ENCODE measurements around the gene DDX24.
A peak's percentile ranks its signal among the peaks of the same experiment; 100 is the strongest.
"Not testable (repeated sequence)": the region's sequence is repeated elsewhere in the genome, so short reads cannot be mapped to it uniquely, and the experiment has no call there.

DDX24 gene

DNA sequence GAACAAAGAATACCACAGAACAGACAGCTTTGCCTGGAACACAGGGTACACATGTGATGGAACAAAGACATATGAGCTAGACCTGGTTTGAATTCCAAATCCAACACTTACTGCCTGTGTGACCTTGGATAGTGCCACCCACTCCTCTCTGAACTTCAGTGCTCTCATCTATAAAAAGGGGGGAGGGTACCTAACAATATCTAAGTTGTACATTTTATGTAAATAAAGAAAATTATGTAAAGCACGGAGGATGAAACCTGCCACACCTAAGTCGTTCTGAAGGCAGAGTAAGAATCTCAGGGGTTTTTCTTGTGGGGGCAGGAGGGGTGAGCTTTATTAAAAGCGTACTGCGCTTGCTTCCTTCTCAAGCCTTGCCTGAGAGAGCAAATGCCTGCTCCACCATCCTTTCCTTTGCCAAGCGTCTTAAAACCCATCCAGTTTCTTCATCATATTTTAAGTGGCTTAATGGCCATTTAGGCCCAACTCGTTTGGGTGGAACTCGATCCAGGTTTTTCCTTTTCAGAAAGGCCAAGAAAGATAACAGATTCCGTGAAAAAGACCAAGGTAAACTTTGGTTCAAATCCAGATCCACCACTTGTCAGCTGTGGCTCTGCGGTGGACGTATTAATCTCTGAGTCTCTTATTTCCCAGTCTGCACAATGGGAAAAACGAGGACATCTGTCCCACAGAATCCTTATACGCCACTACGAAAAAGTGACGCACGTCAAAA, 946 bp downstream of the DDX24 start:
- TF ChIP-seq GATA1 (IDR thresholded peaks at IDR 0.05; ENCODE audit: low read depth, low read length) (no peak), POLR2A (IDR thresholded peaks at IDR 0.05; ENCODE audit: low read length) (no peak)
- DNase-seq, result no peak

DNA sequence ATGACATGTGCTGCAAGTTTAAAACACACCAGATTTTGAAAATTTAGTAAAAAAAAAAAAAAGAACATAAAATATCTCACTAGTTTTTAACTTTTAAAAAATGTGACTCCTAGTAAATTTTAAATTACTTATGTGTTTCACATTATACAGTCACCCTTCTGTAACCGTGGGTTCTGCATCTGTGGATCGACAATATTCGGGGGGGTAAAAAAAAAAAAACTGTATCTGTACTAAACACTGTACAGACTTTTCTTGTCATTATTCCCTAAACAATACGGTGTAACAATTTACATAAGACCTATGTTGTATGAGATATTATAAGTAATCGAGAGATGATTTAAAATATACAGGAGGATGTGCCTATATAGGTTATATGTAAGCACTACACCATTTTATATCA, 3.2 kb downstream of the DDX24 start:
- TF ChIP-seq POLR2A (IDR thresholded peaks at IDR 0.05; ENCODE audit: low read length), result no peak
- no peak for TF ChIP-seq GATA1 (IDR thresholded peaks at IDR 0.05; ENCODE audit: low read depth, low read length)
- no peak for DNase-seq

DNA sequence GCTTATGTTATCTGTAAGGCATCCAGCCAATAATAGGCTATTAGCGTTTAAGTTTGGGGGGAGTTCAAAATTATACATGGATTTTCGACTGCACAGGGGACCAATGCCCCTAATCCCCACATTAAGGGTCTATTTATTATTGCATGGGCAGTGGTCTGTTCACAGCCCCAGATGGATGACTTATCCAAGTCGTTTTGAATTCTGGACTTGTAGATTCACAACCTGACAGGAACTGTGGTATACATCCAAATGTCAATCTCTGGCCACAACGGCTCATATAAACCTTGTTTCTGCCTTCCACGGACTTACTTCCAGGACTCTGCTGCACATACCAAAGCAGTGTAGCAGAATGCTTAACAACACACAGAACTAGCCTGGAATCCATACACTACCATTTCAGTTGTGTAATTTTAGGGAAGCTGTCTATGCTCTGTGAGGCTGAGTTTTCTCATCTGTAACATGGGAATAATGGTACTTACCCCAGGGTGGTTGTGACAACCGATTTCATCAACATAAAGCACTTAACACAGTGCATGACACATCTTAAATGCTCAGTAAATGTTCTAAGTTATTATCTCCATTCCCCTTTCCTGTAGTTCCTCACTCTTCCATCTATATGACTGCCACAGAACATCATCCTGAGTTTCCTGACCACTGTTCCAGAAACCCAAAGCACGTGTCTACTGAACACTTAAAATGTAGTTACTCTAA, 3.7 kb downstream of the DDX24 start:
- no peak for TF ChIP-seq GATA1 (IDR thresholded peaks at IDR 0.05; ENCODE audit: low read depth, low read length)
- TF ChIP-seq POLR2A (IDR thresholded peaks at IDR 0.05; ENCODE audit: low read length), result no peak
- DNase-seq, result peak in 1 of 2 experiments; percentile 15

DNA sequence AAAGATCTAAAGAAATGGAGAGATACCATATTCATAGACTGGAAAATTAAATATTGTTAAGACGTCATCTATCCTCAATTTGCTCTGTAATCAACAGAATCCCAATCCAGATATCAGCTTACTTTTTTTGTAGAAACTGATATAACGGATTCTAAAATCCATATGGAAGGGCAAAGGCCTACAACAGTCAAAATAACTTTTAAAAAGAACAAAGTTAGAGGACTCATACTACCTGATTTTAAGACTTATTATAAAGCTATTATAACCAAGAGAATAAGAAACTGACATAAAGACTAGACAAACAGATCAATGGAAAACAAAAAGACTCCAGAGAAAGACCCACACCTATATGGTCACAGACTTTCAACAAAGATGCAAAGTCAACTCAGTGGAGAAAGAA, 6.0 kb downstream of the DDX24 start:
- no peak for DNase-seq
- TF ChIP-seq GATA1 (IDR thresholded peaks at IDR 0.05; ENCODE audit: low read depth, low read length) (no peak), POLR2A (IDR thresholded peaks at IDR 0.05; ENCODE audit: low read length) (no peak)

DNA sequence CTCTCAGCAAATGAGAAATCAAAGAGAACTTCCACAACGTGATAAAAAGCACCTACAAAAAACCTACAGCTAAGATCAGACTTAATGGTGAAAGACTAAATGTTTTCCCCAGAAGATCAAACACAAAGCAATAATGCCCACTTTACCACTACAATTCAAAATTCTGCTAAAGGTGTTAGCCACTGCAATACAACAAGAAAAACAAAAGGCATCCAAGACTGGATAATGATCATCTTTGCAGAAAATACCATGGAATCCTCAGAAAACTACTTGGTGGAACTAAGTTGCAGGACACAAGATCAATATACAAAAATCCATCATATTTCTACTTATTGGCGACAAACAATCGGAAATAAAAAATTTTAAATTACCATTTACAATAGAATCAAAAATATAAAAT, 6.5 kb downstream of the DDX24 start:
- DNase-seq, result no peak
- no peak for TF ChIP-seq POLR2A (IDR thresholded peaks at IDR 0.05; ENCODE audit: low read length)
- no peak for TF ChIP-seq GATA1 (IDR thresholded peaks at IDR 0.05; ENCODE audit: low read depth, low read length)

DNA sequence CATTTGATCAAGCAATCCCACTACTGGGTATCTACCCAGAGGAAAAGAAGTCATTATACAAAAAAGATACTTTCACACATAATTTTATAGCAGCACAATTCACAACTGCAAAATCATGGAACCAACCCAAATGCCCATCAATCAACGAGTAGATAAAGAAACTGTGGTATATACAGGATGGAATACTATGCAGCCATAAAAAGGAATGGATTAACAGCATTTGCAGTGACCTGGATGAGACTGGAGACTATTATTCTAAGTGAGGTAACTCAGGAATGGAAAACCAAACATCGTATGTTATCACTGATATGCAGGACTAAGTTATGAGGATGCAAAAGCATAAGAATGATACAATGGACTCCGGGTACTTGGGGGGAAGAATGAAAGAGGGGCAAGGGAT, 8.9 kb downstream of the DDX24 start:
- DNase-seq, result not testable (repeated sequence)

DNA sequence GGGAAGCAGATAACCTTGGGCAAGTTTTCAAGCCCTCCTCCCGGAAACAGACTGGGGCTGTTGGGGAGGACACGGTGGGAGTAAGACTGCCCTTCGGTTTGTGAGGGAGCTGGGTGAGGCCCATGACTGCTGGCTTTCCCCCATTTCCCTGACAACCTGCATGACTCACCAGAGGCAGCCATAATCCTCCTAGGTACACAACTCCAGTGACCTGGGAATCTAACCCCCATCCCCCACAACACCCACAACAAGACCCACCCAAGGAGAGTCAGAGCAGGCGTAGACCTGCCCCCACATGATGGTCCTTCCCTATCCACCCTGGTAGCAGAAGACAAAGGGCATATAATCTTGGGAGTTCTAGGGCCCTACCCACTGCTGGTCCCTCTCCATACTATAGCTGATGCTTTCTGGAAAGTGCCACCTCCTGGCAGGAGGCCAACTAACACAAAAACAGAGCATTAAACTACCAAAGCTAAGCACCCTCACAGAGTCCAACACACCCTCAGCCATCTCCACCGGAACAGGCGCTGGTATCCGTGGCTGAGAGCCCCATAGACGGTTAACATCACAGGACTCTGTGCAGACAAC, 14.8 kb downstream of the DDX24 start:
- DNase-seq, result no peak
- TF ChIP-seq POLR2A (IDR thresholded peaks at IDR 0.05; ENCODE audit: low read length) (no peak), GATA1 (IDR thresholded peaks at IDR 0.05; ENCODE audit: low read depth, low read length) (no peak)

DNA sequence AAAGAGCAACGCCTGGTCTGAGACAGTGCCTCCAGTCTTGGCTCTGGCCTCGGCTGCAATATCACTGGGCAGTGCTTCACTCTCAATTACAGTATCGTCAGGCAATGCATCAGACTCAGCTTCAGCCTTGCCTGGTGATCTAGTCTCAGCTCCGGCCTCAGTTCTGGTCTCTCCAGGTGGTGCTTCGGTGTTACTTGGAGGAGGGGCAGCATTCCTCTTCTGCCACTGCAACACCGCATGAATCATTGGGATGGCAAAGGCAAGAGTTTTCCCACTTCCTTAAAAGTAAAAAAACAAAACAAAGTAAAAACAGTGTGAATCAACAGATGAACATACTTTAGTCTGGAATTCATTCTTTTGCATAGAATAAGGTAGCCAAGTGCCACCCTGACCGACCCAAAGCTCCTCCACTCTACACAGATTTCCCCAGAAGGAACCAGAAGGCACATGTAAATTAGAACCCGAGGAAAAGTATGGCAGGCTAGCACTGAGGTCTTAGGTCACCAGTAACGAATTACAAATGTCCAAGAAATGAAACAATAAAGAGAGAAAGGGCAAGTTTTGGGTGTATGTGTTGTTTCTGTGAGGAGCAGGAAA, 18.6 kb downstream of the DDX24 start:
- DNase-seq, result no peak
- no peak for TF ChIP-seq GATA1 (IDR thresholded peaks at IDR 0.05; ENCODE audit: low read depth, low read length)

DNA sequence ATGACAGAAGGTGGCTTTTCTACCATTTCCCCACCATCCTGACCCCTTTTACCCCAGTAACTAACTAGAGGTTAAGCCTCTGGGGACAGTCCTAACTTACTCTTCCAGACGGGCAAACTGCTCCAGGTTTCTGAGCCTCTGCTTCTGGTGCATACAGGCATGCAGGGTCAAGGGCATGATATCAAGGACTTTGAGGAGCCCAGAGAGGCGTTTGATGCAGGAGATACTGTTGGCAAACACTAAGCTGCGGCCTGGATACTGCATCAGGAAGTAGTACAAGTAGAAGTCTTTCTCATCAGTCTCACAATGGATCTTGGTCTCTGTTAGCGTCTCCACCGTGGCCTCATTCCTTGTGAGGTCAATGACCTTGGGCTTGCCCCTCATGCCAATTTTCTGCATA, 21.0 kb downstream of the DDX24 start:
- TF ChIP-seq POLR2A (IDR thresholded peaks at IDR 0.05; ENCODE audit: low read length), result no peak
- TF ChIP-seq GATA1 (IDR thresholded peaks at IDR 0.05; ENCODE audit: low read depth, low read length), result no peak
- no peak for DNase-seq

DNA sequence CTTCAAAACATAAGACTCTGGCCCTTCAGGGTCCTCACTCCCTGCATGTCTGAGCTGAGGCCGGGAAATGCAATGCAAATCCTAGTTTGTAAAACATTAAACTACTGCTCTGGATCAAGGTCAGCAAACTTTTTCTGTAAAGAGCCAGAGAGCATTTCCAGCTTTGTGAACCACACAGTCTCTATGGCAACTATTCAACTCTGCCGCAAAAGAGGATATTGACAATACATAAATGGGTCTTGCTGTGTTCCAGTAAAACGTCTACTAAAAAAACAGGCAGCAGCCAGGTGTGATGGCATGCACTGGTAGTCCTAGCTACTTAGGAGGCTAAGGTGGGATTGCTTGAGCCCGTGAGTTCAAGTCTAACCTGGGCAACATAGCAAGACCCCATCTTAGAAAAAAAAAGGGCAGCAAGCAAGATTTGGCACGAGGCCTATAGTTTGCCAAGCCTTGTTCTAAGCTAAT, 22.3 kb downstream of the DDX24 start:
- DNase-seq, result no peak
- TF ChIP-seq GATA1 (IDR thresholded peaks at IDR 0.05; ENCODE audit: low read depth, low read length) (no peak), POLR2A (IDR thresholded peaks at IDR 0.05; ENCODE audit: low read length) (no peak)

DNA sequence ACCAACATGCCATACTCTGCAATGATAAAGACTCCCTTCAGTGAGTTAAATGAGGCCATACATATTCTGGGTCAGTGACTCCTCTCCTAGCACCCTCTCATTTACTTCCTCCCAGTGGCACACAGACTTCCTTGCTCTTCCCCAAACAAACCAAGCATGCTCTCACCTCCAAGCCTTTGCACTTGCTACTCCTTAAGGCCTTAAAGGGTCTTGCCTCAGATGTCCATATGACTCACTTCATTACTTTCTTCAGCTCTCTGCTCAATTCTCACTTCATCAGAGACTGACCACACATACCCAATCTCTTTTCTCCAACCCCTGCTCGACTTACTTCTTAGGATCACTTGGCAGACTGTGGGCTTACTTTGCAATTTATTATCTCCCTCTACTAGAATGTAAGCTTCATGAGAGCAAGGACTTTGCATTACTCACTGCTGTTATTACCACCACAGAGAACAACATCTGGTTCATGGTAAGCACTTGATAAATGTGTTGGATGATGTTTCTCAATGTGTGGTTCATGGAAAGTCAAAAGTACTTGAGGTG, 22.8 kb downstream of the DDX24 start:
- DNase-seq, result peak in 1 of 2 experiments; percentile 18
- TF ChIP-seq GATA1 (IDR thresholded peaks at IDR 0.05; ENCODE audit: low read depth, low read length) (no peak), POLR2A (IDR thresholded peaks at IDR 0.05; ENCODE audit: low read length) (no peak)

DNA sequence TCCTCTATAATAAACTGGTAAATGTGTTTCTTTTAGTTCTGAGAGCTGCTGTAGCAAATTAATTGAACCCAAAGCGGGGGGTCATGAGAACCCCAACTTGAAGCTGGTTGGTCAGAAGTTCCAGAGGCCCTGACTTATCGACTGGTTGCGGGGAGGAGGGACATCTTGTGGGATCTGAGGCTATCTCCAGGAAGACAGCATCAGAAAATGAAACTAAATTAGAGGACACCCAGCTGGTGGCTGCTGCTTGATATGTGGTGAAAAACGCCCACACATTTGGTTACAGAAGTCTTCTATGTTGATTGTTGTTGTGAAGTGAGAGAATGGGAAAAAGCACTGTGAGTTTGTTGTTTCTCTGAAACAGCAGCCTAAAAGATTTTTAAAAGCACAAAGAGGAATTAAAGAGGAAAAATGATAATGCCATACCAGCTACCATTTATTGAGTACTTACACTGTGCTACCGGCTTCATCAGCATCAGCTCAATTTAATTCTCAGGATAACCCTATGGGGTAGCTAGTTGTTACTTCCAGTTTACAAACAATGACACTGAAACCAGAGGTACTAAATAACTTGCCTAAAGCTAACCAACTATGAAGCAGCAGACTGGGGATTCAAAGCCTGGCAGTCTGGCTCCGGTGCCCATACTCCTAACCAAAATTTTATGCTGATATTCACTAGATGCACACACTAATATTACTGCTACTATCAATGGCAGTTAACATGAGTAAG, 24.3 kb downstream of the DDX24 start:
- no peak for TF ChIP-seq GATA1 (IDR thresholded peaks at IDR 0.05; ENCODE audit: low read depth, low read length)
- no peak for TF ChIP-seq POLR2A (IDR thresholded peaks at IDR 0.05; ENCODE audit: low read length)
- peak; percentile 31 to 34 for DNase-seq

DNA sequence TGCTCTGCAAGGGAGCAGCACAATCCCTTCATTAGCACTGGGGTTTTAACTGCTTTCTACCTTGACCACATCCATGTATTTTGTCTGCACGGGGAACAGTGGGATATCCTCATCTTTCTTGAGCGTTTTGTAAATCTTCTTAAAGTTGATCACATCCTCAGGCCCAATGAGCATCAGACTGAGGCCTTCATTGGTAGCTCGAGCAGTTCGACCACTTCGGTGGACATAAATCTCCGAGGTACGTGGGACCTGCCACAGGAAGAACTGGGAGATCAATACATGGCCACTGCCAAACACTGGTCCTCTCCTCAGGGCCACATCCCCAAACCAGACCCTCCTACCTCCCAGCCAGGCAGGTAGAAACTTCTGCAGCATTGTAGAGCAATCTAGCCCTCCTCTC, 26.1 kb downstream of the DDX24 start:
- no peak for DNase-seq
- TF ChIP-seq POLR2A (IDR thresholded peaks at IDR 0.05; ENCODE audit: low read length) (no peak), GATA1 (IDR thresholded peaks at IDR 0.05; ENCODE audit: low read depth, low read length) (no peak)

DNA sequence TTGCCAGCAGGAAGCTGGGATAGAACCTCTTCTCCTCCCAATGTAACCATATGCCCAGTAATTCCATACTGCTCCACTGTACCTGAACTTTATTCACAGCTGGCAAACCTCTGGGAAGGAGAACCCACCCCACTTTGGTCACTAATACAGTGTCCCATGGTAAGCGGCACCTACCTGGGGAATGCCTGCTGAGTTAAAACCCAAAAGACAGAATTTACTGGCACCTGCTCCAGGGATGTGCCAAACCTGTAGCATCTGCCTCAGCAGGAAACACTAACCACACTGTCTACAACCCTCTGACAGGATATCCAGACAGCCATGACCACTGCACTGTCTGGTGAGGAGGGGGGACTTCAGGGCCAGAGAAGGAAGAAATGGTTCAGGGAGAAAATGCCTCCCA, 26.6 kb downstream of the DDX24 start:
- DNase-seq, result no peak
- TF ChIP-seq GATA1 (IDR thresholded peaks at IDR 0.05; ENCODE audit: low read depth, low read length) (no peak), POLR2A (IDR thresholded peaks at IDR 0.05; ENCODE audit: low read length) (no peak)

Data from erythroblast (primary cell).